ENCODE data around the gene LILRB1. TPM values are rescaled to one million over a fixed set of nuclear protein-coding genes. Genes with fewer than 3 reads are reported as not detected.

Gene LILRB1
- not detected in 2 replicates for total RNA-seq

DNA sequence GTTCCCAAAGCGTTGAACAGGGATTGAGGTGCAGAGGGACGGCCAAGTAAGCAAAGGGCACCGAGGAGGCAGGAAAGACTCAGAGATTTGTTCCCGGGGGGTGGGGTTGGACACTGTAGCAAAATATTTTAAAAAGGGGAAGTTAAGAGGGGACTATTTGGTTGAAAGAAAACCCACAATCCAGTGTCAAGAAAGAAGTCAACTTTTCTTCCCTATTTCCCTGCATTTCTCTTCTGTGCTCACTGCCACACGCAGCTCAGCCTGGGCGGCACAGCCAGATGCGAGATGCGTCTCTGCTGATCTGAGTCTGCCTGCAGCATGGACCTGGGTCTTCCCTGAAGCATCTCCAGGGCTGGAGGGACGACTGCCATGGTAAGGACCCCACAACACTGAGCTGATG is at the start of gene LILRB1:
Gene LILRB1, plus strand, starts transcription at position 223 of the 400 bp plus-strand sequence. CDS start 590 bp downstream, outside the sequence.

DNA sequence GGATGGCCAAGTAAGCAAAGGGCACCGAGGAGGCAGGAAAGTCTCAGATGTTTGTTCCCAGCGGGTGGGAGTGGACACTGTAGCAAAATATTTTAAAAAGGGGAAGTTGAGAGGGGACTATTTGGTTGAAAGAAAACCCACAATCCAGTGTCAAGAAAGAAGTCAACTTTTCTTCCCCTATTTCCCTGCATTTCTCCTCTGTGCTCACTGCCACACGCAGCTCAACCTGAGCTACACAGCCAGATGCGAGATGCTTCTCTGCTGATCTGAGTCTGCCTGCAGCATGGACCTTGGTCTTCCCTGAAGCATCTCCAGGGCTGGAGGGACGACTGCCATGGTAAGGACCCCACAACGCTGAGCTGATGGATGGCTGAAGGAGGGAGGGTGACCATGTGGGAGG is 36.8 kb upstream of the LILRB1 start, which contains the start of gene LILRA1:
Gene LILRA1, plus strand, starts transcription at position 188 of the 400 bp plus-strand sequence. CDS start 613 bp downstream, outside the sequence.

DNA sequence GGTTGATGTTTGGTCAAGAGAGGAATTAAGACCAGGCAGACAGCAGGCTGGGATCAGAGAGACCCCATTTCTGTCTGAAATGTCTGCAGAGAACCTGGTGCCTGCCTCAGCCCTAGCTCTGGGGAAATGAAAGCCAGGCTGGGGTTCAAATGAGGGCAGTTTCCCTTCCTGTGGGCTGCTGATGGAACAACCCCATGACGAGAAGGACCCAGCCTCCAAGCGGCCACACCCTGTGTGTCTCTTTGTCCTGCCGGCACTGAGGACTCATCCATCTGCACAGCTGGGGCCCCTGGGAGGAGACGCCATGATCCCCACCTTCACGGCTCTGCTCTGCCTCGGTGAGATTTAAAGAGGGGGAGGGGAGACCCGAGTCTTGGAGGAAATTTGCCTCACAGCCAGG is 32.4 kb downstream of the LILRB1 start, which contains the start of gene LILRB4:
Gene LILRB4, plus strand, starts transcription at position 256 of the 400 bp plus-strand sequence. Its CDS starts 49 bp downstream, at position 305.

Other genes with a start within 250 kb of the LILRB1 start
- gene TTYH1, start 215.0 kb upstream of the LILRB1 start, total RNA-seq: under 0.01 TPM in 1 of 2 replicates, not detected in the other
- 34.0 and 49.5 TPM in 2 replicates for gene LENG8, start 181.3 kb upstream of the LILRB1 start, total RNA-seq
- 9.3 and 9.8 TPM in 2 replicates for gene LENG9, start 166.7 kb upstream of the LILRB1 start, total RNA-seq
- 9.1 and 27.6 TPM in 2 replicates for gene CDC42EP5, start 157.2 kb upstream of the LILRB1 start, total RNA-seq
- not detected in 2 replicates for gene LAIR2, start 127.7 kb upstream of the LILRB1 start, total RNA-seq
- not detected in 2 replicates for gene LILRA2, start 56.7 kb upstream of the LILRB1 start, total RNA-seq
- gene LILRA1, start 36.9 kb upstream of the LILRB1 start, total RNA-seq: not detected in 2 replicates
- not detected in 2 replicates for gene LILRB4, start 32.5 kb downstream of the LILRB1 start, total RNA-seq
- not detected in 2 replicates for gene KIR3DL3, start 94.0 kb downstream of the LILRB1 start, total RNA-seq
- gene KIR2DL3, start 108.0 kb downstream of the LILRB1 start, total RNA-seq: not detected in 2 replicates
- gene KIR2DL1, start 139.3 kb downstream of the LILRB1 start, total RNA-seq: not detected in 2 replicates
- not detected in 2 replicates for gene KIR2DL4, start 173.1 kb downstream of the LILRB1 start, total RNA-seq
- not detected in 2 replicates for gene KIR3DL1, start 186.0 kb downstream of the LILRB1 start, total RNA-seq
- gene KIR2DS4, start 202.2 kb downstream of the LILRB1 start, total RNA-seq: not detected in 2 replicates
- gene KIR3DL2, start 220.0 kb downstream of the LILRB1 start, total RNA-seq: not detected in 2 replicates
- not detected in 2 replicates for gene FCAR, start 243.8 kb downstream of the LILRB1 start, total RNA-seq

Data from bronchial smooth muscle cell (primary cell).